ENCODE measurements around the gene CCDC142.
A peak's percentile ranks its signal among the peaks of the same experiment; 100 is the strongest.

The CCDC142 gene

GRCh38 chr2:74496997-74497776 lies 14.4 kb upstream of the CCDC142 start:
- Mint-ChIP-seq H3K36me3 (ENCODE audit: low read depth) (peaks cover 29% of the 10 kb centered on the region), H3K27me3 (ENCODE audit: low read depth) (peaks cover 76% of the 10 kb centered on the region), H3K4me1 (peaks cover 28% of the 10 kb centered on the region), H3K9me3 (no peaks in the 10 kb centered on the region), H3K27ac (no peak overlapping the region), H3K4me3 (peak overlapping the region; percentile 58 to 89 (median 87))
- TF ChIP-seq CTCF (IDR thresholded peaks at IDR 0.05; ENCODE audit: unreplicated experiment in 3 of 3): no peak

GRCh38 chr2:74495440-74495839 lies 12.6 kb upstream of the CCDC142 start:
- Mint-ChIP-seq H3K4me1 (peaks cover 12% of the 10 kb centered on the region), H3K36me3 (ENCODE audit: low read depth) (peaks cover 47% of the 10 kb centered on the region), H3K27ac (no peak overlapping the region), H3K4me3 (no peak overlapping the region), H3K27me3 (ENCODE audit: low read depth) (peaks cover 58% of the 10 kb centered on the region), H3K9me3 (no peaks in the 10 kb centered on the region)
- no peak for TF ChIP-seq CTCF (IDR thresholded peaks at IDR 0.05; ENCODE audit: unreplicated experiment in 3 of 3)

GRCh38 chr2:74493546-74493945 lies 10.7 kb upstream of the CCDC142 start:
- Mint-ChIP-seq H3K27ac (no peak overlapping the region), H3K4me1 (peaks cover 5% of the 10 kb centered on the region), H3K9me3 (no peaks in the 10 kb centered on the region), H3K27me3 (ENCODE audit: low read depth) (peaks cover 39% of the 10 kb centered on the region), H3K4me3 (no peak overlapping the region), H3K36me3 (ENCODE audit: low read depth) (peaks cover 60% of the 10 kb centered on the region)
- TF ChIP-seq CTCF (IDR thresholded peaks at IDR 0.05; ENCODE audit: unreplicated experiment in 3 of 3): no peak

- Mint-ChIP-seq H3K36me3 (ENCODE audit: low read depth) (peaks cover 61% of the 10 kb centered on the region), H3K27me3 (ENCODE audit: low read depth) (peaks cover 23% of the 10 kb centered on the region), H3K4me1 (no peaks in the 10 kb centered on the region), H3K4me3 (no peak overlapping the region), H3K9me3 (no peaks in the 10 kb centered on the region), H3K27ac (no peak overlapping the region)
- no peak for TF ChIP-seq CTCF (IDR thresholded peaks at IDR 0.05; ENCODE audit: unreplicated experiment in 3 of 3)
Measured at GRCh38 chr2:74491648-74492544, 9.1 kb upstream of the CCDC142 start.

- no peak for TF ChIP-seq CTCF (IDR thresholded peaks at IDR 0.05; ENCODE audit: unreplicated experiment in 3 of 3)
- Mint-ChIP-seq H3K27ac (no peak overlapping the region), H3K27me3 (ENCODE audit: low read depth) (peaks cover 3% of the 10 kb centered on the region), H3K36me3 (ENCODE audit: low read depth) (peaks cover 58% of the 10 kb centered on the region), H3K9me3 (no peaks in the 10 kb centered on the region), H3K4me1 (no peaks in the 10 kb centered on the region), H3K4me3 (no peak overlapping the region)
Measured at GRCh38 chr2:74489906-74490305, 7.1 kb upstream of the CCDC142 start.
